HG03139 (cell line): ENCODE measurements around the gene PAX8.

Experiments used
- ATAC-seq: cut with Tn5 transposase; IDR thresholded peaks from one replicate; pipeline ENCODE4 v1.9.1; 2021; ENCODE audit not compliant: unreplicated experiment

Gene PAX8

GRCh38 chr2:113186433-113186796, 92.3 kb downstream of the PAX8 start:
- no peak for ATAC-seq

- no peak for ATAC-seq
Observed at GRCh38 chr2:113185664-113186432, 92.9 kb downstream of the PAX8 start.

GRCh38 chr2:113184531-113185230, 94.0 kb downstream of the PAX8 start:
- no peak for ATAC-seq

GRCh38 chr2:113183703-113184102, 95.0 kb downstream of the PAX8 start:
- no peak for ATAC-seq

GRCh38 chr2:113183264-113183663, 95.5 kb downstream of the PAX8 start:
- ATAC-seq = no peak

GRCh38 chr2:113182471-113183260, 96.1 kb downstream of the PAX8 start:
- no peak for ATAC-seq

GRCh38 chr2:113181258-113182051, 97.3 kb downstream of the PAX8 start:
- ATAC-seq = no peak

GRCh38 chr2:113180131-113180946, 98.4 kb downstream of the PAX8 start:
- ATAC-seq = no peak

GRCh38 chr2:113179446-113180045, 99.2 kb downstream of the PAX8 start:
- ATAC-seq = no peak

- ATAC-seq = no peak
Observed at GRCh38 chr2:113178891-113179290, 99.8 kb downstream of the PAX8 start.

- ATAC-seq = no peak
Observed at GRCh38 chr2:113178069-113178746, 100.5 kb downstream of the PAX8 start.

GRCh38 chr2:113176696-113177355, 101.9 kb downstream of the PAX8 start:
- ATAC-seq = no peak

GRCh38 chr2:113175736-113176695, 102.7 kb downstream of the PAX8 start:
- no peak for ATAC-seq

GRCh38 chr2:113175042-113175628, 103.6 kb downstream of the PAX8 start:
- peak; percentile 64 for ATAC-seq

GRCh38 chr2:113174376-113174750, 104.4 kb downstream of the PAX8 start:
- no peak for ATAC-seq

GRCh38 chr2:113173542-113174375, 105.0 kb downstream of the PAX8 start, which contains the start of gene PSD4:
TSS of gene PSD4 (plus strand) at chr2:113173971. CDS start at chr2:113182457, 8,486 bp downstream.
- peak; percentile 79 for ATAC-seq
